AG04450 (cell line): ENCODE results near the gene IL12RB1. TPM values are rescaled to one million over a fixed set of nuclear protein-coding genes. Genes with fewer than 3 reads are reported as not detected.

ENCODE experiments used
- CTCF ChIA-PET: fragments of 300-600, 350-600 bp; formaldehyde crosslinking; extraction: SDS; loops from one replicate; lab custom pipeline; 2022; ENCODE audit warnings: antibody characterized with exemption, inconsistent platforms; lab: Charles Lee
- POLR2A ChIA-PET: fragments of 350-600 bp; formaldehyde crosslinking; extraction: SDS; loops from one replicate; lab custom pipeline; 2021; ENCODE audit warnings: antibody characterized with exemption, inconsistent platforms; lab: Yijun Ruan, JAX
- DNase-seq: peaks from one replicate; pipeline ENCODE4 v3.0.0-alpha.2; 2011; ENCODE audit warnings: low read depth, low spot score
- H3K27ac ChIP-seq: one replicate; pipeline ENCODE4 v1.5.1; 2012; ENCODE audit warnings: low read depth, low read length, control low read depth
- H3K27me3 ChIP-seq: one replicate; pipeline ENCODE4 v1.6.0; 2012; ENCODE audit warnings: low read length; ENCODE audit not compliant: control insufficient read depth, insufficient read depth
- H3K4me3 ChIP-seq: 2 replicates; pipeline ENCODE4 v1.5.1; 2011; ENCODE audit warnings: mild to moderate bottlenecking, low read depth, low read length, control low read depth
- H3K9me3 ChIP-seq: 2 replicates; pipeline ENCODE4 v1.5.1; 2012; ENCODE audit warnings: low read length; ENCODE audit not compliant: control insufficient read depth, insufficient read depth
- polyA minus RNA-seq: library from RNA; depleted of rRNA, polyadenylated mRNA; stranded (reverse); fragments of >200 nt; gene quantifications from 2 replicates; pipeline ENCODE4 v1.2.3, GENCODE V29; 2011; rRNA and poly(A)+ RNA removed
- polyA plus RNA-seq: library from polyadenylated mRNA; depleted of rRNA; stranded (reverse); fragments of >200 nt; gene quantifications from 2 replicates; pipeline ENCODE4 v1.2.3, GENCODE V29; 2011; rRNA removed
- TF ChIP-seq, protein P1 (sequence below): IDR thresholded peaks from 2 replicates; pipeline ENCODE4 v1.5.1; 2011; ENCODE audit warnings: low read depth, low read length, control low read depth, inconsistent platforms

IL12RB1 gene
- polyA plus RNA-seq (0.05 and 0.14 TPM in 2 replicates), polyA minus RNA-seq (not detected in 2 replicates)

GRCh38 chr19:18086590-18087138 is at the start of gene IL12RB1:
TSS of gene IL12RB1 (minus strand) at chr19:18086934. CDS start at chr19:18086823, 111 bp downstream.
- TF ChIP-seq, protein P1, sequence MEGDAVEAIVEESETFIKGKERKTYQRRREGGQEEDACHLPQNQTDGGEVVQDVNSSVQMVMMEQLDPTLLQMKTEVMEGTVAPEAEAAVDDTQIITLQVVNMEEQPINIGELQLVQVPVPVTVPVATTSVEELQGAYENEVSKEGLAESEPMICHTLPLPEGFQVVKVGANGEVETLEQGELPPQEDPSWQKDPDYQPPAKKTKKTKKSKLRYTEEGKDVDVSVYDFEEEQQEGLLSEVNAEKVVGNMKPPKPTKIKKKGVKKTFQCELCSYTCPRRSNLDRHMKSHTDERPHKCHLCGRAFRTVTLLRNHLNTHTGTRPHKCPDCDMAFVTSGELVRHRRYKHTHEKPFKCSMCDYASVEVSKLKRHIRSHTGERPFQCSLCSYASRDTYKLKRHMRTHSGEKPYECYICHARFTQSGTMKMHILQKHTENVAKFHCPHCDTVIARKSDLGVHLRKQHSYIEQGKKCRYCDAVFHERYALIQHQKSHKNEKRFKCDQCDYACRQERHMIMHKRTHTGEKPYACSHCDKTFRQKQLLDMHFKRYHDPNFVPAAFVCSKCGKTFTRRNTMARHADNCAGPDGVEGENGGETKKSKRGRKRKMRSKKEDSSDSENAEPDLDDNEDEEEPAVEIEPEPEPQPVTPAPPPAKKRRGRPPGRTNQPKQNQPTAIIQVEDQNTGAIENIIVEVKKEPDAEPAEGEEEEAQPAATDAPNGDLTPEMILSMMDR = no peak
- no peaks in the 10 kb centered on the region; the same call in 1 of the 2 replicates for H3K9me3 ChIP-seq
- peaks cover 4% of the 10 kb centered on the region for H3K27me3 ChIP-seq
- peak within 1 kb of the TSS; percentile 22 for H3K4me3 ChIP-seq
- ChIA-PET CTCF (interaction anchor here (0.9 kb wide), 1 partner anchor 227 kb away, joined by 3 read pairs; the partner anchor contains the start of gene RPL18A), POLR2A (interaction anchor here (0.7 kb wide), 1 partner anchor 16 kb away, joined by 5 read pairs; no protein-coding TSS in a partner anchor)
- no peak for DNase-seq
- H3K27ac ChIP-seq = no peak within 1 kb of the TSS

DNA sequence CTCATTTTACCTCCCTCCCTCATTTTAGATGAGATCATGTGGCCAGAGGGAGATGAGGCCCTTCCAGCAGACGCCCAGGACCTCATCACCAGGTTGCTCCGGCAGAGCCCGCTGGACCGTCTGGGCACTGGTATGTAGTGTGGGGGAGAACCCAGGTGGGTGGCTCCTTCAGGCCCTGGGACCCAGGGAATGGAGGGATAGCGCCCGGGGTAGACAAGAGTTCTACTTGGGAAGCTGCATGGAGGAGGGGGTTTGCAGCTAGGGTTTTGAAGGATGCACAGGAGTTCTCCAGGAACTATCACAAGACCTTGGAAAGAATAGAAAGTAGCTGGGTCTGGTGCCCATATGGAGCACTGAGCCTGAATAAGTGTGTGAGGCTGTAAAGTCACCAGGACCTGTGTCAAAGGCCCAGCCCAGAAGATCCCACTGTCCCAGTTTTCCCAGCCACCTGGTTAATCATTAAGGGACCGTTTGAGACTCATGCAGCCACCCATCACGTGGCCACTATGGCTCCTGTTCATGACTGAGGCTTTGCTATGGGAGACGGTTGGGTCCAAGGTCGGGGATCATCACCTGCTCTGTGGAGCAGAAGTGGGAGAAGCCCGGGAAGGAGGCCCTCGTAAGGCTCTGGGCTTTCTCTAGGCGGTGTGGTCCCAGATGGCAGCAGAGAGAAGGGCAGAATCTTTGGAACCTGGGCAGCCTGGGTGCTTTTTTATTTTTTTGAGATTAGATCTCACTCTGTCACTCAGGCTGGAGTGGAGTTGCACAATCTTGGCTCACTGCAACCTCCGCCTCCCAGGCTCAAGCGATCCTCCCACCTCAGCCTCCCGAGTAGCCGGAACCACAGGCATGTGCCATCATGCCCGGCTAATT is 49.2 kb upstream of the IL12RB1 start:
- no peaks in the 10 kb centered on the region; the same call in 1 of the 2 replicates for H3K9me3 ChIP-seq
- ChIA-PET POLR2A (no interaction called here), CTCF (no interaction called here)
- no peak overlapping the region for H3K4me3 ChIP-seq
- TF ChIP-seq, protein P1 = no peak
- no peak overlapping the region for H3K27ac ChIP-seq
- DNase-seq = no peak
- H3K27me3 ChIP-seq = no peaks in the 10 kb centered on the region

DNA sequence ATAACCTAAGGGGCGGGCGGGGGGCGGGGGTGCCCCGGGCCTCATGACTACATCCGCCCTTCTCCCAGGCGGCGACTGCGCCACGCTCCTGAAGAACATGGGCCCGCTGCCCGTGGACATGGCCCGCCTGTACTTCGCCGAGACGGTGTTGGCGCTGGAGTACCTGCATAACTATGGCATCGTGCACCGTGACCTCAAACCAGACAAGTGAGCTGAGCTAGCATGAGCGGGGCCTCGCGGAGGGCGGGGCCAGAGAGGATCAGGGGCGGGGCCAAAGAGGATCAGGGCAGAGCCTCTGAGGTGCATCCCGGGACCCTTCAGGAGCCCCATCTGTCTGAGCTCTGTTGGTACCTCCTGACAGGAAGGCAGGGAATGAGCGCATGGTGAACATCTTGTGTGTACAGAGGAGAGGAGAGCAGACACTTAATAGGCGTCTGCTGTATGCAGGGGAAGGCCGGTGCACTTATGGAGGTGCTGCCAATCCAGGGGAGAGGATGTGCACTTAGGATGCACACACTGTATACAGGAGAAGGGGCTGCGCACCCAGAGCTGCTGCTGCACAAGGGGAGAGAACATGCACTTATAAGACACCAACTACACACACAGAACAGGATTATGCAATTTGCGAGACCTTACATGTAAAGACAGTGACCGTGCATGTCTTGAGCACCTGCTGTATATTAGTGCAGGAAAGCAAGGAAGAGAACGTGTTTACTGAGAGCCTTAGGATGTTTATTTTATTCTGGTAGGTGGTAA is 45.3 kb upstream of the IL12RB1 start:
- DNase-seq = no peak
- no peaks in the 10 kb centered on the region for H3K27me3 ChIP-seq
- TF ChIP-seq, protein P1 = no peak
- H3K4me3 ChIP-seq = no peak overlapping the region
- no peak overlapping the region for H3K27ac ChIP-seq
- ChIA-PET CTCF (no interaction called here), POLR2A (no interaction called here)
- H3K9me3 ChIP-seq = no peaks in the 10 kb centered on the region; the same call in 1 of the 2 replicates

DNA sequence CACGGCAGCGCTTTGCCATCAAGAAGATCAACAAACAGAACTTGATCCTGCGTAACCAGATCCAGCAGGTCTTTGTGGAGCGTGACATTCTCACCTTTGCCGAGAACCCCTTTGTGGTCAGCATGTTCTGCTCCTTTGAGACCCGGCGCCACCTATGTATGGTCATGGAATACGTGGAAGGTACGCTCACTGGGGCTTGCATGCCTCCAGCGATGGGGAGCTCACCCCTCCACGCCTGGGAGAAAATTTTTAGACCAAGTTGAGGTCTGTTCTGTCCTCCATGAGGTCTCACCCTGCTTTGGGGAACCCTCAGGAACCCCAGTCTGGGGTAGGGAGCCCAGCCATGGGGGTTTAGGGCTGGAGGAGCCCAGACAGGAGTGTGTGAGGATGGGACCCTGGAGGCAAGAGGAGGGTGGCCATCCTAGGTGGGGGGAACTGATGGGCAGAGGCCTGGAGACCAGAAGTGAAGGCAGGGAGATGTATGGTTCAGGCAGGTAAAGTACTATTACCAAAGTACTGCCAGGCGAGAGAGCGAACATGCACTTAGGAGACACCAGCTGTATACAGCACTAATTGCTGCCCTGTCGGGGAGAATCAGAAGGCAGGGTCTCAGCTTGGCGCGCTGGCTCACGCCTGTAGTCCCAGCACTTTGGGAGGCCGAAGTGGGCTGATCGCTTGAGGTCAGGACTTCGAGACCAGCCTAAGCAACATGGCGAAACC is 43.9 kb upstream of the IL12RB1 start:
- Histone ChIP-seq H3K27ac (no peak overlapping the region), H3K9me3 (no peaks in the 10 kb centered on the region; the same call in 1 of the 2 replicates), H3K4me3 (no peak overlapping the region), H3K27me3 (no peaks in the 10 kb centered on the region)
- ChIA-PET CTCF (interaction anchor here (0.9 kb wide), 1 partner anchor 17 kb away, joined by 4 read pairs; no protein-coding TSS in a partner anchor), POLR2A (no interaction called here)
- DNase-seq = no peak
- TF ChIP-seq, protein P1 = no peak
